Epithelial cell of proximal tubule (primary cell): ENCODE measurements around the gene ADAM29. TPM values are rescaled to one million over a fixed set of nuclear protein-coding genes. Genes with fewer than 3 reads are reported as not detected.
"Not testable (repeated sequence)": the region's sequence is repeated elsewhere in the genome, so short reads cannot be mapped to it uniquely, and the experiment has no call there.

Source experiments
- DNase-seq: peaks from one replicate; pipeline ENCODE4 v3.0.0-alpha.2; 2011; ENCODE audit warnings: low read depth
- H3K4me3 ChIP-seq: 2 replicates; pipeline ENCODE4 v1.5.1; 2011; ENCODE audit warnings: low read depth, mild to moderate bottlenecking, low read length
- total RNA-seq: library from RNA; depleted of rRNA; stranded (reverse); fragments of >200 nt; gene quantifications from 2 replicates; pipeline ENCODE4 v1.2.3, GENCODE V29; 2015
- TF ChIP-seq, protein P1 (sequence below): conservative IDR thresholded peaks from 2 replicates; pipeline ENCODE4 v1.5.1; 2012; ENCODE audit warnings: low read depth, mild to moderate bottlenecking, low read length

The ADAM29 gene
- total RNA-seq, 1 donor from 2014 or later = not detected

DNA sequence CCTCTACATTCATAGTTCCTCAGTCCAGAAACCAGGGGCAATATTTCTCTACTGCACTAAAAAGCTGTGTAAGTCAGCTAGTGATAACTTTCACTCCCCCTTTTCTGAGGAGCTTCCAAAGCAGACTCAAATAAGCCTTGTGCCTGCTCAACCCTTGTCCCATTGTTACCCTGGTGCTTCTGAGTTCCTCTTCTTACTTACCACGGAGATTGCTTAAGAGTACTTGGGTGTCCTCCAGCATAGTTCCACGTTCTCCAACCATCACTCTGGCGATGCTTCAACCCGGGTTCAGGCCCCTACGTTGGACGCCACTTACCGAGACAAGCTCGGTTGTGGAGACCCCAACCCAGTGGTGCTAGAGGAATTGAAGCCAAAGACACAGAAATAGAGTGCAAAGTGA is 71.6 kb downstream of the ADAM29 start:
- TF ChIP-seq, protein P1, sequence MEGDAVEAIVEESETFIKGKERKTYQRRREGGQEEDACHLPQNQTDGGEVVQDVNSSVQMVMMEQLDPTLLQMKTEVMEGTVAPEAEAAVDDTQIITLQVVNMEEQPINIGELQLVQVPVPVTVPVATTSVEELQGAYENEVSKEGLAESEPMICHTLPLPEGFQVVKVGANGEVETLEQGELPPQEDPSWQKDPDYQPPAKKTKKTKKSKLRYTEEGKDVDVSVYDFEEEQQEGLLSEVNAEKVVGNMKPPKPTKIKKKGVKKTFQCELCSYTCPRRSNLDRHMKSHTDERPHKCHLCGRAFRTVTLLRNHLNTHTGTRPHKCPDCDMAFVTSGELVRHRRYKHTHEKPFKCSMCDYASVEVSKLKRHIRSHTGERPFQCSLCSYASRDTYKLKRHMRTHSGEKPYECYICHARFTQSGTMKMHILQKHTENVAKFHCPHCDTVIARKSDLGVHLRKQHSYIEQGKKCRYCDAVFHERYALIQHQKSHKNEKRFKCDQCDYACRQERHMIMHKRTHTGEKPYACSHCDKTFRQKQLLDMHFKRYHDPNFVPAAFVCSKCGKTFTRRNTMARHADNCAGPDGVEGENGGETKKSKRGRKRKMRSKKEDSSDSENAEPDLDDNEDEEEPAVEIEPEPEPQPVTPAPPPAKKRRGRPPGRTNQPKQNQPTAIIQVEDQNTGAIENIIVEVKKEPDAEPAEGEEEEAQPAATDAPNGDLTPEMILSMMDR = no peak
- DNase-seq = no peak
- no peak overlapping the region for H3K4me3 ChIP-seq

DNA sequence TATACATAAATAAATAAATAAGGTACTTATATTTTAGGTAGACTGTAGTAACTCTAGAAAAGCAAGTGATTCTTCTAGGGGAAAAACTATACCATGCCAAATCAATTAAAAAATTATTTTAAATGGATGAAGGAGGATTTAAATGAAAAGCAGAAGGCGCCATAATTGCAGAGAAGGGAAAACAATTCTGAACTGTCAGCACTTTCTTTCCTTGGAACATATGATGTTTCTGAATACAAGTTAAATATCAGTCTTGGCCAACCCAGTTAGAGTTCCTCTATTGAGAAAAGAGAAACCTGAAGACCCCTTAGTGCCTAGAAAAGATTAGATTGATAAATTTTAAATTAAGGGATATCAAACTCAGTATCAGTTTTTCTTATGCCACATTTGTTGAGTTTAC is 75.8 kb downstream of the ADAM29 start:
- H3K4me3 ChIP-seq = no peak overlapping the region
- no peak for DNase-seq
- TF ChIP-seq, protein P1 = no peak

DNA sequence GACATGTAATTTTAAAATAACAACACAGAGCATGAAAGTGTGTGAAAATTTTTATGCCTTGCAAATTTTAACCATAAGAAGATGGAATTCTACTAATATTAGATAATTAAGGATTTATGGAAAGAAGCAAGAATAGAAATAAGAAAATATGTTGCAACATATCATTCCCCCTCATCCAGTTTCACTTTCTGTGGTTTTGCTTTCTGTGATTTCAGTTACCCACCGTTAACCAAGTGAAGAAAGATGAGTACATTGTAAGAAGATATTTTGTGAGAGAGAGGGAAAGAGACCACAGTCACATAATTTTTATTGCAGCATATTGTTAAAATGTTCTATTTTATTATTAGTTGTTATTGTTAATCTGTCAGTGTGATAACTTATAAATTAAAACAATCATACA is 77.9 kb downstream of the ADAM29 start:
- DNase-seq = no peak
- no peak overlapping the region for H3K4me3 ChIP-seq
- TF ChIP-seq, protein P1 = no peak

DNA sequence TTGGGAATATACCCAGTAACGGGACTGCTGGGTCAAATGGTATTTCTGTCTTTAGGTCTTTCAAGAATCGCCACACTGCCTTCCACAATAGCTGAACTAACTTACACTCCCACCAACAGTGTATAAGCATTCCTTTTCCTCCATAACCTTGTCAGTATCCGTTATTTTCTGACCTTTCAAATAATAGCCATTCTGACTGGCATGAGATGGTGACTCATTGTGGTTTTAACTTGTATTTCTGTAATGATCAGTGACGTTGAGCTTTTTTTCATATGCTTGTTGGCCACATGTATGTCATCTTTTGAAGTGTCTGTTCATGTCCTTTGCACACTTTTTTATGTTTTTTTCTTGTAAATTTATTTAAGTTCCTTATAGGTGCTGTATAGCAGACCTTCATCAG is 81.2 kb downstream of the ADAM29 start:
- no peak for DNase-seq
- TF ChIP-seq, protein P1 = no peak
- H3K4me3 ChIP-seq = no peak overlapping the region

DNA sequence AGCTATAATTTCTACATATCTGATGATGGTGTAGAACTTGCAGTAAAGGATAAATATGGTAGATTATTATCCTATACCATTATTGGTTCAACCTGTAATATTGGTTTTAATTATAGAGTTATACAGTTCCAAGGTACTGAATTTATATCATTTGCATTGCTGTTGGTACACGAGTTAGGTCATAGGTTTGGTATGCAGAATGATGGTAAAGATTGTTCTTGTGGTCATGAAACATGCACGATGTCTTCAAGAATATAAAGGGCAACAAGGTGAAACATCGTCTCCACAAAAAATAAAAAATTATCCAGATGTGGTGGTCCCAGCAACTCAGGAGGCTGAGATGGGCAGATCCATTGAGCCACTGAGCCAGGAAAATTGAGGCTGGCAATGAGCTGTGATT is 99.6 kb downstream of the ADAM29 start:
- TF ChIP-seq, protein P1 = no peak
- no peak overlapping the region for H3K4me3 ChIP-seq
- DNase-seq = no peak

DNA sequence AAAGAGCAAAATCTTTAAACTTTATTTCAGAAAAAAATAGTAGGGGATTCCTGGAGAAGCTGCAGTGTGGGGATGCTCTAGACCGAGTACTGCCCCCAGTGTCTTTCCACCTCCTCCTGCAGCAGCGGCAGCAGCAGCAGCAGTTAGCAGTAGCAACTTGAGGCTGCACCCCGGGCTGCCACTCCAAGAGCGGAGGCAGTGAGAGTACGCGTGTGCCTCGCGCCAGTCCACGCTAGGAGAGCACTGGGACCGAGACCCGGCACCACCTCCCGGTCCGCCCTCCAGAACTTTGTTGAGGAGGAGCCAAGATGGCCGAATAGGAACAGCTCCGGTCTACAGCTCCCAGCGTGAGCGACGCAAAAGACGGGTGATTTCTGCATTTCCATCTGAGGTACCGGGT is 101.3 kb downstream of the ADAM29 start:
- not testable (repeated sequence) for H3K4me3 ChIP-seq, DNase-seq

Other genes with a start within 250 kb of the ADAM29 start
- gene GLRA3, start 89.1 kb upstream of the ADAM29 start, total RNA-seq = not detected in 2 replicates